AG09319 (cell line): ENCODE results near the gene WDFY2.

Experiments
- DNase-seq: peaks from one replicate; pipeline ENCODE4 v3.0.0-alpha.2; 2010; ENCODE audit warnings: low read depth; ENCODE audit errors: extremely low read depth
- CTCF ChIP-seq: IDR thresholded peaks from 2 replicates; pipeline ENCODE4 v1.5.1; 2011; ENCODE audit warnings: low read depth, mild to moderate bottlenecking, inconsistent platforms, low read length, moderate library complexity

Gene WDFY2

GRCh38 chr13:51737609-51738008, 153.3 kb downstream of the WDFY2 start:
- DNase-seq = no peak
- TF ChIP-seq CTCF = no peak

- TF ChIP-seq CTCF = no peak
- no peak for DNase-seq
Measured at GRCh38 chr13:51738226-51738905, 154.1 kb downstream of the WDFY2 start.

GRCh38 chr13:51739027-51739764, 154.9 kb downstream of the WDFY2 start:
- no peak for DNase-seq
- TF ChIP-seq CTCF = no peak

- no peak for TF ChIP-seq CTCF
- no peak for DNase-seq
Measured at GRCh38 chr13:51740698-51741097, 156.4 kb downstream of the WDFY2 start.

- TF ChIP-seq CTCF = no peak
- DNase-seq = no peak
Measured at GRCh38 chr13:51742031-51742430, 157.8 kb downstream of the WDFY2 start.

- TF ChIP-seq CTCF = no peak
- DNase-seq = no peak
Measured at GRCh38 chr13:51742611-51743010, 158.3 kb downstream of the WDFY2 start.

- no peak for DNase-seq
- TF ChIP-seq CTCF = no peak
Measured at GRCh38 chr13:51745243-51745642, 161.0 kb downstream of the WDFY2 start.
